OCI-LY7 (cell line): Measurements from ENCODE around the gene MYNN.

ENCODE experiments used
- CTCF ChIP-seq: fragments of 200-600 bp; sonication (generic); conservative IDR thresholded peaks from 2 replicates; pipeline ENCODE4 v1.5.1; 2014; ENCODE audit warnings: mild to moderate bottlenecking, antibody characterized with exemption, low read length, moderate library complexity, mixed read lengths
- EZH2phosphoT487 ChIP-seq: fragments of 200-600 bp; sonication (generic); IDR thresholded peaks from 2 replicates; pipeline ENCODE4 v1.6.1; 2018; ENCODE audit warnings: low read depth, borderline replicate concordance, mild to moderate bottlenecking, mixed run types, antibody characterized with exemption, low read length, moderate library complexity, mixed read lengths

DNA sequence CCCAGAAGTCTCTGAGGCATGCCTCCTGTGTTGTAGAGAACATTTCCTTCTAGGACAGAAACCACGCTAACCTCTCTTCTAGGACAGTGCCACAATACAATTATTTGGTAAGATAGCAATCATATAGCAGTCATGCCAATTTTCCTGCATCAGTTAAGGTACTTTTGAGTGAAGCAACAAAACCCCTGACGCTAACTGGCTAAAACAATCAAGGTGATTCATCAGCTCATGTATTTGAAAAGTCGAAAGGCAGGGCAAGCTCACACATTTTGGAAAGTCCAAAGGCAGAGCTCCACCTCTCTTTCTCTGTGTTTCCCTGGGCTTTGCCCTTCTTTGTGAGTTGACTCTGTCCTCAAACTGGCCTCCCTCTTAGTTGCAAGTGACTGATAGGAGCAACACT, 18.5 kb upstream of the MYNN start:
- TF ChIP-seq CTCF (no peak), EZH2phosphoT487 (no peak)
